HG02798 (cell line): Measurements from ENCODE around the gene SHISAL1.

Source experiments
- ATAC-seq: cut with Tn5 transposase; IDR thresholded peaks from one replicate; pipeline ENCODE4 v1.9.1; 2021; ENCODE audit warnings: mild to moderate bottlenecking; ENCODE audit not compliant: unreplicated experiment, poor library complexity

The SHISAL1 gene

DNA sequence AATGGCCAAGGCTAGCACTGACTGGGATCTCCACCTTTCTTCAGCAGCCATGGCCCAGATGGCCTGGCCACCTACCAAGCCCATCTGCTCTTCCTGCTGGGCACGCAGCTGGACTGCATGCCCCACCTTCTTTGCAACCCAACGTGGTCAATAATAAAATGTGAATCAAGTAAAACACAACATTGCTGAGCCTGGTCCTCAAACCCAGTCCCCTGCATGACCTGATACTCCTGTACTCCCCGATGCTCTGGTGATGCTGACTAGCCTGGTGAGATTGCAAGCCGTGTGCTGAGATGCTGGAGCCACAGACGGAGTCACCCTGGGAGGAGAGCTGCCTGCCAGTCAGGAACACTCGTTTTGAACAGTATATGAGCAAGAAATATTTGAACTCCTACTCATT is 98.0 kb downstream of the SHISAL1 start:
- ATAC-seq = no peak

DNA sequence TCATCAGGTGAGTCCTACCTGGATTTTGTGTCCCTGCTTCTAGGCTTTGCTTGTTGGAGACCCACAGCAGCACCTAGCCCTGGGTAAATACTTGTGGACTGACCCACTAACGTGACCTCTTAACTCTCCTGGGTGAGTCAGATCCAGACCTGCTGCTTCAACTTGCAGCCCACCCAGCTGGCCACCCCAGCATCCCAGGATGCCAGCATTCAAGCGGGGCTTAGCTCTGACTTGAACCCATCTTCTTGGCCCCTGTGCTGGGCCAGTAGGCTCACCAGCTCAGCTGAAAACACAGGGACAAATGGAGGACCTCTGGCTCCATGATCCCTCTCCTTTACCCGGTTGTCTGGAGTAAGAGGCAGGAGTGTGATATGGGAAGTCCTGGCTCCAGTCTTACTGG is 98.6 kb downstream of the SHISAL1 start:
- ATAC-seq = no peak

DNA sequence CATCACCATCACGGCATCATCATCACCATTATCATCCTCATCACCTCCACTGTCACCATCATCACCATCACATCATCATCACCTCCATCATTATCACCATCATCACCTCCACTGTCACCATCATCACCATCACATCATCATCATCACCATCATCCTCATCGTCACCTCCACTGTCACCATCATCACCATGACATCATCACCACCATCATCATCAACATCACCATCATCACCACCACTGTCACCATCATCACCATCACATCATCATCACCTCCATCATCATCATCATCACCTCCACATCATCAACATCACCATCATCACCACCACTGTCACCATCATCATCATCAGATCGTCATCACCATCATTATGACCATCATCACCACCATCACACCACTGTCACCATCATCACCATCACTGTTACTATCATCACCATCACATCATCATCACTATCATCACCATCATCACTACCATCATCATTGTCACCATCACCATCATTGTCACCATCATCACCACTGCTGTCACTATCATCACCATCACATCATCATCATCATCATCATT is 99.2 kb downstream of the SHISAL1 start:
- no peak for ATAC-seq

DNA sequence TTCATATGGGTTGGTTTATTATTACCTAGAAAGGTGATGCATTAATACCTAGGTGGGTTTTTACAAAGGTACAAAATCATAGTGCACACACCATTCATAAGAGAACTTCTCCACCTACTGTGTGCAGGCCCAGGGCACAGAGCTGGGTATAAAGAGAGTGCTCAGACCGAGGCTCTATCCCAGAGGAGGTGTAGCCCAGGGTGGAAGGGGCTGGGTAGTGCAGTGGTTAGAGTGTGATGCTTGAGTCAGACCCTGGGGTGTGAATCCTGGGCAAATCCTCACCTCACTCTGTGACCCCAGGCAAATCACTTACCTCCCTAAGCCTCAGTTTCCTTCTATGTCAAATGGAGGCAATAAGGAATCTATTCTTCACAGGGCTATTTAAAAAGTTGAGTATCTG is 99.8 kb downstream of the SHISAL1 start:
- ATAC-seq = no peak

DNA sequence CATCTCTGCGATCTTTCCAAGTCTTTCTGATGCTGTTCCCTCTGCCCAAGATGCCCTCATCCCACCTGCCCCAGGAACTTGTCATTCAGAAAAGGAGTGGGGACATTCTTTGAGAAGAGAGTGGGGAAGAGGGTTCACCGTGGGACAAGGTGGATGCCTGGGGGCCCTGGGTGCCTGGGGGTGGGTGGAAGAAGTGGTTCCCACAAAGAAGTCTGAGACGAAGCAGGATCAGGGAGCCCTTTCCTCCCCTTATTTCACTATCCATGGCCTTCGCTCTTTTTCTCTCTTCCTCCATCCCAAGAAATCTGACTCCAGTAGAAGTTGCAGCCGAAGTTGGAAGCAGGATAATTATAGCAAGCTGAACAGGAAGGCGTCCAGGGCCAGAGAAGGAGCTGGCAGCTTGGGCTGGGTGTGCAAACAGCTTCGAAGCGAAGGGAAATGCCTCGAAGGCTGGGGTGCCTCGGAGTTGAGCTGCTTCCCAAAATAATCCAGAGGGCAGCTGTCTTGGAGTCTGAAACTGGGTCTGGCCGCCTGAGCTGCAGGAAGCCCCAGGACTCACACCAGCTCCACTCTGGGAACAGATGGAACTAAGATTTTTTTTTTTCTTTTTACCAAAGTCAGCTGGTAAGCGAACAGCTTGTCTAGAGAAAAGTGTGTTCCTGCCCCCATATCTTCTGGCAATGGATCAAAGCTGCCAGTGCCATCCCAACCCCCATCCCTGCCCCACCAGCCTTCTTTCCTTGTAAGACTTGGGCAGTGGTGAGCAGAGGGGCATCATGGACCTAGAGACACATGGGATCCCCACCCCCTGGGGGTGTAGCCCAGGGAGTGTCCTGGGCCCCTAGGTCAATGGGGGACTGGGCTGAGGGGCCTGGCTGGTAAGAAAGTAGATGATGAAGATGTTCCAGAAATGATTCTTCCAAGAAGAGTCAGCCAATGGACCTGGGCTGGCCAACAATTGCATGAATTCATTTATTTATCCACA is 100.5 kb downstream of the SHISAL1 start:
- no peak for ATAC-seq

DNA sequence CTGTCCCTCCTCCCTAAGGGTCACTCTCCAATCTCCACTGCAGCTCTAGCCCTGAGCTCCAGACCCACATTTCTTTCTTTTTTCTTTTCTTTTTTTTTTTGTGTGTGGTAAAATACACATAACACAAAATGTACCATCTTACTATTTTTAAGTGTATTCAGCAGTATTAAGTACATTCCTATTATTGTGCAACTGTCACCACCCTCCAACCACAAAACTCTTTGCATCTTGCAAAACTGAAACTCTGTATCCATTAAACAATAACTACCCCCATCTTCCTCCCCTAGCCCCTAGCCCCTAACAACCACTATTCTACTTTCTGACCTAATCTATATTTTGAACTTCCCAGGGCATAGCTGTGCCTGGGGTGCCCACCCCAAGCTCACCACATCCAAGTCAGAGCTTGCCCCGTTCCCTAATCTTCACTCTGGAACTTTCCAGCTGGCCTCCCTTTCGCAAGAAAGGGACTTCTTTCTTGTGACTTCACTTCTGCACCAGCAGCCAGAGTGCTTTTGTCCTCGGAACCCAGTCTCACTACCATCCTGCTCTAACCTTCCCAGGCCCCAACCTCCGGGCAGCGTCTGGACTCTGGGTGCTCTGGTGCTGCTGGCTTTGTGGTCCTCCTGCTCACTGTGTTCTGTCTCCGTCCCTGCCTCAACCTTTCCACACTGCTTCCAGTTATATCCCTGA is 101.3 kb downstream of the SHISAL1 start:
- ATAC-seq = no peak

DNA sequence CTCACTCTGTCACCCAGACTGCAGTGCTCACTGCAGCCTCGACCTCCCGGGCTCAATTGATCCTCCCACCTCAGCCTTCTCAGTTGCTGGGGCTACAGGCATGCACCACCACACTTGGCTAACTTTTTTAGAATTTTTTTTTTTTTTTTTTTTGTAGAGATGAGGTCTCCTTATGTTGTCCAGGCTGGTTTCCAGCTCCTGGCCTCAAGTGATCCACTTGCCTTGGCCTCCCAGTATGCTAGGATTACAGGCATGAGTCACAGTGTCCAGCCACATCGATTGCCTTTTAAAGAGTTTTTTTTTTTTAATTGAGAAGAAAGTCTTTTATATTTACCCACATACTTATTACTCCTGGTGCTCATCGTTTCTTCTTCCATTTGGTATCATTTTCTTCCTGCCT is 102.0 kb downstream of the SHISAL1 start:
- no peak for ATAC-seq

DNA sequence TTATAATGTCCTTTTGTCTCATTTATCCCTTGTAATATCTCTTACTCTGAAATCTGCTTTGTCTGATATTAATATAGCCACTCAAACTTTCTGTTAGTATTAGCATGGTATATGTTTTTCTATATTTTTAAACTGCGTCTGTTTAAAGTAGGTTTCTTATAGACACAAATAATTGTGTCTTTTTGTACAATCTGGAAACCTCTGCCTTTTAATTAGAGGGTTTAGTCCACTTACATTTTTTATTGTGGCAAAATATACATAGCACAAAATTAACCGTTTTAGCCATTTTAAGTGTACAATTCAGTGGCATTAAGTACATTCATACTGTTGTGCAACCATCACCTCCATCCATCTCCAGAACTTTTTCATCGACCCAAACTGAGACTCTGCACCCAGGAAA is 103.4 kb downstream of the SHISAL1 start:
- ATAC-seq = no peak

DNA sequence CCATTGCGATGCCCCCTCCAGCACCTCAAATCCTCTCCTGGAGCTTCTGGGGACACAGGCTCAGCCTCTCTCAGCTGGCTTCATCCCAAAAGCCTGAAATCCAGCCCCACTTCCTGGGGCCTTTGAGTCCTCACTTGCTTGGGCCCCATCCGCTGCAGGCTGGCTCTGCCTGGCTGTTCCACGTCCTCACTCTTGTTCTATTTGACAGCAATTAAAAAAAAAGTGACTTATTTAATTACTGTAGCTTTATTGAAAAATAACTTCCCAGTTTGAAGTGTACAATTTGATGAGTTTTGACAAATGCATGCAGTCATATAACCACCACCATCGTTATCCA is 104.8 kb downstream of the SHISAL1 start:
- no peak for ATAC-seq

DNA sequence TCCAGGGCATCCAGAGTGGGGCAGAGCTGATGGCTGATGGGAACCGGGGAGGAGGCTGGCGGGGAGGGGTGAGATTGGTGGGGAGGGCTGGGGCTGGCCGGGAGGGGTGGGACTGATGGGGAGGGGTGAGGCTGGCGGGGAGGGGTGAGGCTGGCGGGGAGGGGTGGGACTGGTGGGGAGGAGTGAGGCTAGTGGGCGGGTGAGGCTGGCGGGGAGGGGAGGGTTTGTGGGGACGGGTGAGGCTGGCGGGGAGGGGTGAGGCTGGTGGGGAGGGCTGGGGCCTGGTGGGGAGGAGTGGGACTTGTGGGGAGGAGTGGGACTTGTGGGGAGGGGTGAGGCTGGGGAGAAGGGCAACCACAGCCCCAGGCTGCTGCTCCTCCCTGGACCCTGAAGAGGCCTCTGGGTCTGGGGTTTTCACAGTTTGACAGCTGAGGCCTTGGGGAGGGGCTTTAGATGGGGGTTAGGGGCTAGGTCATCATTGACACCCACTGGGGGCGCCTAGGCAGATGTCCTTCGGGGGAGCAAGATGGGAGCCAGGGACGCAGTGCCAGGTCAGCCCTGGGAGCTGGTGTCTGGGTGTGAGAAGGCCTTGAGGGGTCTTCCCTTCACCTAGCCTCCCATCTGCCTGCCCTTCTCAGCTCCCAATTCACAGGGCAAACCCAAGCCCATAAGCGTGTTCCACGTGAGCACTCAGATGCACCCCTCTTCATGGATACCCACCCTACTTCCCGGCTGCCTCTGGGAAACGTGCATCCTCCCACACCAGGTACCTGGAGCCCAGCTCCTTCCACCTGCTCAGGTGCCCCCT is 105.4 kb downstream of the SHISAL1 start:
- no peak for ATAC-seq

DNA sequence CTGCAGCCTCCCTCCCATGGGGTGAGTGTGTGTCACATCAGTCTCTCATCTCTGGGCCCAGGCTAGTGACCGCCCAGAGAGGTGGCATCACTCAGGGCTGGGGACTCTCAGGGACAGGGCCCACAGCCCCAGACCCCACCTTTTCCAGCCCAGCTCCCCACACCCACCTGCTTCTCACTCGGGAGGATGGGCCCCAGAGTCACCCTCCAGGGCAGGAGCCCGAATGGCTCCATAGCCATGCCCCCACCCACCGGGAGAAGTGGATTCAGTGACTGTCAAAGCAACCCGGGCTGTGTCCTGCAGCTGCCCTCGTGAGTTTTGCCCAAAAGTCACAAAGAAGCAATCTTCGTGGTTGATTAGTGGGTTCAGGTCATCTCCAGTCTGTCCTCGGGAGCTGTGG is 106.1 kb downstream of the SHISAL1 start:
- no peak for ATAC-seq

DNA sequence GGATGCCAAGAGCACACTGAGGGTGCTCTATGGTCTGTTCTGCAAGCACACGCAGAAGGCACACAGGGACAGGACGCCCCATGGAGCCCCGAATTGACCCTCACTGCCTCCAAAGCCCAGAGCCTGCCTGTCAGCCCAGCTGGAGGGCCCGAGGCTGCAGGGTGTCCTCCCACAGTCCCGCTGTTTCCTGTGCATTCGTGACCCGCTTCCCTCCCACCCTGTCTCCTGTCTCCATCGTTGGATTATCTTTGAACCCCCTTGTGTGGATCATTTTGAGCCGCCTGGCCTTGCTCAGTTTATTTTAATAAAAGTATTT is 106.5 kb downstream of the SHISAL1 start:
- no peak for ATAC-seq

DNA sequence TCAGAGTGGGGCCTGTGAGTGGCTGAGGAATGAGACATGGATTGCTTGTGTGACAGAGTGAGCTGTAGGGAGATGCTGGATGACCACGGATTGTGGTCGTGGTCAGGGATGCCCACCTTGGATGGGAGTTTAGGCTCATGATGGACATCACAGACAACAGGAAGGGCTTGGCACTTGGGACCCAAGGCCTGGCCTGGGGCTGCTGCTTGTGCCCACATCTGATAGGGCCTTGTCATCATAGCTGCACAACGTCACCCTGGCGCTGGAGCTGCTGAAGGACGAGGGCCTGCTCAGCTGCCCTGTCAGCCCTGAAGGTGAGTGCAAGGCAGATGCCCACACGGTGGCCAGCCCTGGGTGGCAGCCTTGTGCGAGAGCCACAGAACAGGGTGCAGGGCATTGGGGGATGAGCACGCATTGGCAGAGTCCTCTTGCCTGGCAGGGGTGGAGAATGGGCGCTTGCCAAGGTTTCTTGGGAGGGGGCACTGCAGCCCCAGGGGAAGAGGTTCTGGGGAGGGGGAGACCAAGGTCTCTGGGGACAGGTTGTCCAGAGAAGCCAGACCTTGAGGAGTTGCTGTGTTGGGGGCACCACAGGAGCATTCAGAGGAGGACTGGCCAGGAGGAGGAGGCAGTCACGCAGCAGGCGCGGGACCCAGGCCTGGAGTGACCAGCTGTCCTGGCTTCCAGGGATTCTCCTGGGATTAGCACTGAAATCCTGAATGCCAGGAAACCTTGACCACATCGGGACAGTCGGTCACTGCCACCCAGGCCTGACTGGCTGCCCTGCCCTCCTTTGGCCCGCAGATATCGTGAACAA is 107.0 kb downstream of the SHISAL1 start:
- ATAC-seq = no peak

DNA sequence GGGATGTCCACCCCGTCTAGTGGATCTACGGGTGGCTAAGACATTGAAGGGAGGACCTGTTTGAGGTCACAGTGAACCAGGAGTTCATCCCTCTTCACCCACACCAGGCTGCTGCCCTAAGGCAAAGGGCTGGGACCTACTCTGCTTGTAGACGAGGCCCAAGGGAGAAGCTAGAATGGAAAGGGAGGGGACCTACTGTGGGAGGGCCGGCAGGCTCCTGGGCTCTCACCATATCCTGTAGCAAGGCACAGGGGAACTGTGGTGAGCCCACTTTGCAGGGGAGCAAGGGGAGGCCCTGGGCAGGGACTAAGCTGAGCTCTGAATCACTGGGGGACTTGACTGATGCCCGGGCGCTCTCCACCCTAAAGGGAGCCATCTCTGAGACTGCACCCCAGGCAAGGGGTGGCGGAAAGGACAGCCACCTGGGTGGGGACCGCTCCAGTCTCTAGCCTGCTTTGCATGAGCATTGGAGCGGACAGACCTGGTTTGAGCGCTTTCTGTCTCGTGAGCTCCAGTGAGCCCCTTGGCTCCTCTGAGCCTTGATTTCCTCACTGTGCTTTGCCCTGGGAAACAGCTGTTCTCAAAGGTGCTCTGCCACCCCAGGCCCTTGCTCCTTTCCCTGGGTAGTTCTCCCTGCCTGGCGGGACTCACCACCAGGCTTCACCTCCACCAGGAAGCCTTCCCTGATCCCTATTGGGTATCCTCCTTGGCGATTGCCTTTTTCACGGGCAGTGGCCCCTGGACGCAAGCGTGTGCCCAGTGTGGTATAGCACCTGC is 107.8 kb downstream of the SHISAL1 start:
- no peak for ATAC-seq

DNA sequence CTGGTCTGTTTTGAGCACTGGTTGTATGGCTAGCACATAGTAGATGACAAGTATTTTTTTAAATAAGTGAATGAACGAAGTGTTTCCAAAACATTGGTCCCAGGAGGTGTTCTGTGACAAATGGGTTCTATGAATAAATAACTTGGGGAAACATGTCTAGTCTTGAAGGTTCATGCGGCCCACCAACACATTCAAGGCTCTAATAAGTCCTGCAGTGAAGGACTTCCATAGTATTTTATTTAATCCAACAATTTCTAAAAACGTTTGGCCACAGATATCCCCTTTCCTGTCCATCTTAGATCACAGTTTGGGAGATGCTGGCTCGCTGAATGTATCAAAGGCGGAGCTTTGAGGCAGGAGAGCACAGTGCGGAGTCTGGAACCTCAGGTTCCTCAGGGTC is 109.5 kb downstream of the SHISAL1 start:
- ATAC-seq = no peak

DNA sequence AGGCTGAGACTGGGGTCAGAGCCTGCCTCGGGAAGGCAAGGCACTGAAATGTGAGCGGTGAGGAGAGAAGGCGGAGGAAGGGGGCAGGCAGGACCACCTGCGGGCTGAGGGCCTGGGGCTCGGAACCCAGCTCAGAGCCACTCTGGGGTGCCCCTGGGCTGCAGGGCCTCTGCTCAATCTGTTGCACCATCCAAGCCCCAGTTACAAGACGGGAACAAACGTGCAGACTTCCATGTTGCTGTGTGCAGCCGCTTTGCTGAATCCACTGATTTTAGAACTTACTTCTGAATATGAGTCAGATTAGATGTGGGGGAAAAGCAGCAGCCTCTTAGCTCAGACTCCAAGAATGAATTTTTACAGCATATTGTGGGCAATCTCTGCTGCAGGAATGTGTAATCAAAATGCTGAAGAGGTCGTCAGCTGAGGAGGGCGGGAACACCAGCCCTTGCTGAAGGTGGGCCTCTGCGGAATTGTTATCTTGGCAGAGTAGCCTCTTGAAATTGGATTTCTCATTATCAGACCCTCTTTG is 110.4 kb downstream of the SHISAL1 start:
- no peak for ATAC-seq

DNA sequence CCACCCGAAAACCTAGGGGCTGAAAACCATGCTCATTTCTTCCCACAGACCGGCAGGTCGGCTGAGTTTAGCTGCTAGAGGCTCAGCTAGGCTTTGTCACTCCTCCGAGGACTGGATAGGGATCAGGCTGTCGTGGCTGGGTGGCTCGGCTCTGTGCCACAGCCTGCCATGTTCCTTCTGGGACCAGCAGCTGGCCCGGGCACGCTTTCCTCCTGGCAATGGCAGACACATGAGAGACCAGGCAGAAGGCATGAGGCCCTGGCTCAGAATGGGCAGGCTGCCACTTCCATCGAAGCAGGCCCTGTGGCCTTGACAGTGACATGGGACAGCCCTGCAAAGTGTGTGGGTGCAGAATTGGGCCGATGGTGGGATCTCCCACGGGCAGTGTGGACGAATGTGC is 111.1 kb downstream of the SHISAL1 start:
- no peak for ATAC-seq

DNA sequence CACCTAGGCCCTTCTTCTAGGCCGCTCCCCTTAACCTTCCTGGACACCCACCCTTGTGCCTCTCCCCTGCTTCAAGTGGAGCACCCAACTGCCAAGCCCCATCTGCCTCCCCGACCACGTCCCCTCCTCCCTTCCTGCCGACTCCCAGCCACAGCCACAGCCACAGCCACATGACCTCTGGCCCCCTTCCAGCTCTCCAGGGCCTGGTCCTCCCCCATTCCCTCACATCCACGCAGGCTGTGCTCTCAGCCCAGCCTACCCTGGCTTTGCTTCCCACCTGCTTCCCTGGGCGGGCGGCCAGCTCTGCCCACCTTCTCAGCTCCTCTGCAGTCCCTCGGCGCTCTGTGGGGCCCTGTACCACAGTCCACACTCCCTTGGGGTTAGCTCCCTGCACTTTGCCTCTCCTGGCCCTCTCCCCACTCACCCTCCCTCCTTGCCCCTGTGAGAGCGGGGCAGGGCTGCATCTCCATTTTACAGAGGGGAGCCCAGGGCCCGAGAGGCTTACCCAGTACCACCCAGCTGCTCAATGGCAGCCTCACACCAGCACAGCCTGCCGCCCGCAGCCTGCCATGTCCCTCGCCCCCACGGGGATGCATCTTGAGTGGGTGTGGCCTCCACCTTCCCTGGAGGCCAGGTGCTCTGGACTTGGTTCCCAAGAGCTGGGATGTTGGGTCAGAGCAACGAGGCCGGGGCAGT is 111.7 kb downstream of the SHISAL1 start:
- no peak for ATAC-seq
